HCT116 (cell line): Measurements from ENCODE around the gene TPM2. TPM values are rescaled to one million over a fixed set of nuclear protein-coding genes. Genes with fewer than 3 reads are reported as not detected.

Source experiments
- ATAC-seq: fragments of 200-7000 bp; cut with Tn5 transposase; 2 replicates; pipeline ENCODE4 v1.9.1; 2020; ENCODE audit warnings: mild to moderate bottlenecking, moderate library complexity
- BruUV-seq: library from RNA; stranded (reverse); fragments of 400-500 nt; replicated peaks from 2 replicates; lab custom pipeline; 2021; lab: Mats Ljungman, UMichigan
- CTCF ChIA-PET: fragments of 300-600 bp; sonication (Branson Sonifier 250); formaldehyde crosslinking; loops from one replicate; lab custom pipeline; 2021; ENCODE audit warnings: antibody characterized with exemption; lab: Charles Lee
- POLR2A ChIA-PET: fragments of 300-600, 350-600 bp; sonication (Branson Sonifier 250); formaldehyde crosslinking; loops from one replicate; lab custom pipeline; 2021; ENCODE audit warnings: antibody characterized with exemption; lab: Charles Lee
- RAD21 ChIA-PET, 2 experiments: fragments of 300-600 bp; sonication (Branson Sonifier 250); formaldehyde crosslinking; loops; one replicate each; lab custom pipeline; 2023; ENCODE audit warnings: low total read pairs in 2 of 2; ENCODE audit not compliant: uncharacterized antibody in 2 of 2, unreplicated experiment in 2 of 2, low non-redundant PET in 1 of 2; lab: Charles Lee
- DNase-seq: peaks from one replicate; pipeline ENCODE4 v3.0.0-alpha.2; 2010; ENCODE audit warnings: low read depth, low spot score
- H2AFZ ChIP-seq: fragments of 200-600 bp; shearing (Covaris generic), sonication (generic); 2 replicates; pipeline ENCODE4 v1.6.1; 2017; ENCODE audit warnings: low read depth, mixed run types, mixed read lengths, antibody characterized with exemption, low read length; ENCODE audit not compliant: poor library complexity, severe bottlenecking
- H3K27ac ChIP-seq: 2 replicates; pipeline ENCODE4 v1.5.1; 2012; ENCODE audit warnings: low read depth, low read length
- H3K27me3 ChIP-seq: fragments of 200-600 bp; sonication (generic); 2 replicates; pipeline ENCODE4 v1.6.1; 2016; ENCODE audit warnings: mixed run types, low read length, mixed read lengths; ENCODE audit not compliant: insufficient read depth
- H3K36me3 ChIP-seq, 2 experiments: fragments of 200-500 bp in 1 of 2; fragments of 200-600 bp in 1 of 2; sonication (Bioruptor generic) in 1 of 2; sonication (generic) in 1 of 2; 2 replicates each; pipeline versions ENCODE4 v1.5.1 to v1.6.1; 2014 to 2016; ENCODE audit warnings: low read length in 2 of 2, inconsistent platforms in 1 of 2, mixed read lengths in 1 of 2, mixed run types in 1 of 2; ENCODE audit not compliant: insufficient read depth in 2 of 2, control insufficient read depth in 1 of 2
- H3K4me1 ChIP-seq, 2 experiments: fragments of 200-600 bp in 1 of 2; sonication (generic) in 1 of 2; 2 replicates each; pipeline versions ENCODE4 v1.5.1 to v1.6.1; 2012 to 2017; ENCODE audit warnings: low read length in 2 of 2, inconsistent platforms in 1 of 2, mild to moderate bottlenecking in 1 of 2, mixed read lengths in 1 of 2, mixed run types in 1 of 2, moderate library complexity in 1 of 2; ENCODE audit not compliant: insufficient read depth in 2 of 2, control insufficient read depth in 1 of 2
- H3K4me2 ChIP-seq: fragments of 200-600 bp; sonication (generic); 2 replicates; pipeline ENCODE4 v1.6.1; 2017; ENCODE audit warnings: mixed run types, low read length, mixed read lengths
- H3K4me3 ChIP-seq, 2 experiments: fragments of 200-600 bp in 1 of 2; sonication (generic) in 1 of 2; replicated peaks in 1 of 2; 2 replicates each; pipeline ENCODE4 v1.5.1; 2011 to 2016; ENCODE audit warnings: low read length in 2 of 2, control low read depth in 1 of 2, low read depth in 1 of 2, mild to moderate bottlenecking in 1 of 2, mixed read lengths in 1 of 2, mixed run types in 1 of 2
- H3K79me2 ChIP-seq: fragments of 200-600 bp; sonication (generic); 2 replicates; pipeline ENCODE4 v1.6.1; 2017; ENCODE audit warnings: mild to moderate bottlenecking, mixed run types, low read length, moderate library complexity, mixed read lengths; ENCODE audit not compliant: insufficient read depth
- H3K9ac ChIP-seq: fragments of 200-600 bp; sonication (generic); 2 replicates; pipeline ENCODE4 v1.6.1; 2016; ENCODE audit warnings: low read length, mixed read lengths
- H3K9me2 ChIP-seq: fragments of 200-600 bp; sonication (generic), shearing (Covaris generic); 2 replicates; pipeline ENCODE4 v1.6.1; 2017; ENCODE audit warnings: mixed run types, mild to moderate bottlenecking, moderate library complexity; ENCODE audit not compliant: insufficient read depth
- H3K9me3 ChIP-seq, 2 experiments: fragments of 200-500 bp in 1 of 2; fragments of 200-600 bp in 1 of 2; sonication (Bioruptor generic) in 1 of 2; sonication (generic) in 1 of 2; 2 replicates each; pipeline ENCODE4 v1.6.1; 2014 to 2017; ENCODE audit warnings: low read length in 2 of 2, mixed read lengths in 2 of 2, inconsistent platforms in 1 of 2, low read depth in 1 of 2, mild to moderate bottlenecking in 1 of 2, mixed run types in 1 of 2, moderate library complexity in 1 of 2; ENCODE audit not compliant: control insufficient read depth in 1 of 2, insufficient read depth in 1 of 2
- H4K20me1 ChIP-seq: fragments of 200-600 bp; sonication (generic), shearing (Covaris generic); 2 replicates; pipeline ENCODE4 v1.6.1; 2017; ENCODE audit warnings: mixed run types, mild to moderate bottlenecking, moderate library complexity; ENCODE audit not compliant: insufficient read depth
- EZH2 ChIP-seq: fragments of 200-600 bp; sonication (generic); IDR thresholded peaks from 2 replicates; pipeline ENCODE4 v1.6.1; 2017; ENCODE audit warnings: antibody characterized with exemption, mixed run types
- MAX ChIP-seq: IDR thresholded peaks from 2 replicates; pipeline ENCODE4 v1.6.1; 2012
- POLR2A ChIP-seq: IDR thresholded peaks from 2 replicates; pipeline ENCODE4 v1.7.0; 2011; ENCODE audit warnings: borderline replicate concordance; ENCODE audit not compliant: insufficient read depth, insufficient read length; ENCODE audit errors: extremely low read depth
- POLR2AphosphoS5 ChIP-seq: IDR thresholded peaks from 2 replicates; pipeline ENCODE4 v1.6.1; 2011; ENCODE audit warnings: mild to moderate bottlenecking, low read depth, low read length, moderate library complexity
- SIN3A ChIP-seq: IDR thresholded peaks from 2 replicates; pipeline ENCODE4 v1.6.1; 2012; ENCODE audit warnings: low read depth
- SP1 ChIP-seq: IDR thresholded peaks from 2 replicates; pipeline ENCODE4 v1.6.1; 2012; ENCODE audit warnings: low read depth
- TCF7L2 ChIP-seq: IDR thresholded peaks from 2 replicates; pipeline ENCODE4 v1.7.0; 2011; ENCODE audit warnings: borderline replicate concordance, inconsistent platforms; ENCODE audit not compliant: insufficient read depth, insufficient read length; ENCODE audit errors: extremely low read depth
- ZFX ChIP-seq: fragments of 450-650 bp; IDR thresholded peaks from 2 replicates; pipeline ENCODE4 v1.6.1; 2017
- intact Hi-C: fragments of 100-400 bp; cut with micrococcal nuclease; formaldehyde crosslinking; loops from 2 replicates; pipeline ENCODE4 v1.10.0; 2022
- total RNA-seq: library from RNA; stranded (reverse); gene quantifications from one replicate; pipeline ENCODE4 v1.2.1, GENCODE V29; 2021; ENCODE audit not compliant: unreplicated experiment
- TF ChIP-seq, protein P1 (sequence below), 3 experiments: fragments of 200-600 bp in 1 of 3; sonication (generic) in 1 of 3; IDR thresholded peaks in 2 of 3; conservative IDR thresholded peaks in 1 of 3; 2 replicates each; pipeline ENCODE4 v1.5.1; 2012 to 2017; ENCODE audit warnings: low read depth in 2 of 3, low read length in 2 of 3, antibody characterized with exemption in 1 of 3, borderline replicate concordance in 1 of 3, control low read depth in 1 of 3, mild to moderate bottlenecking in 1 of 3, mixed read lengths in 1 of 3, mixed run types in 1 of 3, moderate library complexity in 1 of 3; ENCODE audit not compliant: insufficient read depth in 1 of 3

TPM2 gene
- total RNA-seq, 1 experiment from 2014 or later: 278 TPM

- peaks cover 6 to 27% of the 10 kb centered on the region in 2 experiments; a peak in 3 of 4 replicates for H3K36me3 ChIP-seq
- no peaks in the 10 kb centered on the region for H3K27me3 ChIP-seq
- no peak within 1 kb of the TSS for H2AFZ ChIP-seq
- peaks cover 28% of the 10 kb centered on the region; the same call in 1 of the 2 replicates for H3K79me2 ChIP-seq
- no peaks in the 10 kb centered on the region for H3K9me2 ChIP-seq
- RAD21 ChIA-PET: interaction anchor here in 1 of 2 experiments (1.2 kb wide), 1 partner anchor 66 kb away, joined by 3 read pairs; no protein-coding TSS in a partner anchor
- H3K9me3 ChIP-seq: no peaks in the 10 kb centered on the region
- CTCF ChIA-PET: interaction anchor here (0.9 to 2.0 kb wide), 5 partner anchors 24 to 67 kb away, joined by 3 to 11 read pairs (median 4); partner anchors contain the start of genes CREB3 and TLN1
- H4K20me1 ChIP-seq: no peaks in the 10 kb centered on the region
- H3K4me2 ChIP-seq: peak within 1 kb of the TSS; percentile 87
- TF ChIP-seq SP1 (no peak), POLR2A (peak; percentile 87), MAX (no peak), ZFX (no peak), POLR2AphosphoS5 (peak; percentile 84), SIN3A (no peak), EZH2 (no peak), TCF7L2 (peak; percentile 47)
- TF ChIP-seq, protein P1, sequence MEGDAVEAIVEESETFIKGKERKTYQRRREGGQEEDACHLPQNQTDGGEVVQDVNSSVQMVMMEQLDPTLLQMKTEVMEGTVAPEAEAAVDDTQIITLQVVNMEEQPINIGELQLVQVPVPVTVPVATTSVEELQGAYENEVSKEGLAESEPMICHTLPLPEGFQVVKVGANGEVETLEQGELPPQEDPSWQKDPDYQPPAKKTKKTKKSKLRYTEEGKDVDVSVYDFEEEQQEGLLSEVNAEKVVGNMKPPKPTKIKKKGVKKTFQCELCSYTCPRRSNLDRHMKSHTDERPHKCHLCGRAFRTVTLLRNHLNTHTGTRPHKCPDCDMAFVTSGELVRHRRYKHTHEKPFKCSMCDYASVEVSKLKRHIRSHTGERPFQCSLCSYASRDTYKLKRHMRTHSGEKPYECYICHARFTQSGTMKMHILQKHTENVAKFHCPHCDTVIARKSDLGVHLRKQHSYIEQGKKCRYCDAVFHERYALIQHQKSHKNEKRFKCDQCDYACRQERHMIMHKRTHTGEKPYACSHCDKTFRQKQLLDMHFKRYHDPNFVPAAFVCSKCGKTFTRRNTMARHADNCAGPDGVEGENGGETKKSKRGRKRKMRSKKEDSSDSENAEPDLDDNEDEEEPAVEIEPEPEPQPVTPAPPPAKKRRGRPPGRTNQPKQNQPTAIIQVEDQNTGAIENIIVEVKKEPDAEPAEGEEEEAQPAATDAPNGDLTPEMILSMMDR (IDR thresholded peaks at IDR 0.05 in 2 of 3, conservative IDR thresholded peaks at IDR 0.05 in 1 of 3; ENCODE audit: borderline replicate concordance in 1 of 3, insufficient read depth in 1 of 3, low read depth in 2 of 3, low read length in 2 of 3): peak in 1 of 3 experiments; percentile 30; a peak in 1 of 6 replicates
- DNase-seq (peak; percentile 59), ATAC-seq (peak; percentile 89)
- BruUV-seq: TSS peak; percentile 64
- intact Hi-C loops: no loop called here
- peak within 1 kb of the TSS; percentile 96 for H3K9ac ChIP-seq
- H3K27ac ChIP-seq: peak within 1 kb of the TSS; percentile 88
- POLR2A ChIA-PET: interaction anchor here (0.9 to 3.0 kb wide), 3 partner anchors 17 to 68 kb away, joined by 4 to 16 read pairs (median 6); partner anchors contain the start of genes CREB3, TLN1 and TPM2
- peaks cover 25 to 60% of the 10 kb centered on the region in 2 experiments; a peak in 3 of 4 replicates for H3K4me1 ChIP-seq
- peak within 1 kb of the TSS; percentile 91 to 93 for H3K4me3 ChIP-seq
These were observed 24.9 kb downstream of the TPM2 start, which contains the start of gene ARHGEF39 for GRCh38 chr9:35664531-35665470. Gene ARHGEF39, minus strand, starts transcription at chr9:35665195. Its CDS starts 26 bp downstream, at chr9:35665169.
